GM10266 (cell line): ENCODE results near the gene ANKRD37.

Experiments
- DNase-seq: peaks from one replicate; pipeline ENCODE4 v3.0.0; 2012; ENCODE audit errors: extremely low spot score
- CTCF ChIP-seq: IDR thresholded peaks from 2 replicates; pipeline ENCODE4 v1.5.1; 2012; ENCODE audit warnings: mild to moderate bottlenecking, low read depth; ENCODE audit not compliant: control insufficient read depth, insufficient read depth; ENCODE audit errors: missing control alignments

ANKRD37 gene

GRCh38 chr4:185364886-185365285, 31.8 kb upstream of the ANKRD37 start:
- DNase-seq = no peak
- no peak for TF ChIP-seq CTCF

GRCh38 chr4:185369731-185370130, 26.9 kb upstream of the ANKRD37 start:
- DNase-seq = no peak
- TF ChIP-seq CTCF = no peak

GRCh38 chr4:185370268-185370949, 26.2 kb upstream of the ANKRD37 start:
- TF ChIP-seq CTCF = no peak
- DNase-seq = no peak

- no peak for TF ChIP-seq CTCF
- DNase-seq = no peak
Measured at GRCh38 chr4:185371702-185372101, 24.9 kb upstream of the ANKRD37 start.

GRCh38 chr4:185374027-185374426, 22.6 kb upstream of the ANKRD37 start:
- no peak for DNase-seq
- no peak for TF ChIP-seq CTCF

- no peak for DNase-seq
- no peak for TF ChIP-seq CTCF
Measured at GRCh38 chr4:185374573-185374972, 22.1 kb upstream of the ANKRD37 start.

- DNase-seq = no peak
- TF ChIP-seq CTCF = no peak
Measured at GRCh38 chr4:185378264-185378663, 18.4 kb upstream of the ANKRD37 start.
